GM12872 (cell line): ENCODE measurements around the gene MCM5.

Source experiments
- TF ChIP-seq, protein P1 (sequence below): IDR thresholded peaks from 3 replicates; pipeline ENCODE4 v1.5.1; 2011; ENCODE audit warnings: low read depth, mild to moderate bottlenecking, low read length, moderate library complexity; ENCODE audit not compliant: insufficient read depth

MCM5 gene

GRCh38 chr22:35375031-35375430 is 24.9 kb upstream of the MCM5 start:
- TF ChIP-seq, protein P1, sequence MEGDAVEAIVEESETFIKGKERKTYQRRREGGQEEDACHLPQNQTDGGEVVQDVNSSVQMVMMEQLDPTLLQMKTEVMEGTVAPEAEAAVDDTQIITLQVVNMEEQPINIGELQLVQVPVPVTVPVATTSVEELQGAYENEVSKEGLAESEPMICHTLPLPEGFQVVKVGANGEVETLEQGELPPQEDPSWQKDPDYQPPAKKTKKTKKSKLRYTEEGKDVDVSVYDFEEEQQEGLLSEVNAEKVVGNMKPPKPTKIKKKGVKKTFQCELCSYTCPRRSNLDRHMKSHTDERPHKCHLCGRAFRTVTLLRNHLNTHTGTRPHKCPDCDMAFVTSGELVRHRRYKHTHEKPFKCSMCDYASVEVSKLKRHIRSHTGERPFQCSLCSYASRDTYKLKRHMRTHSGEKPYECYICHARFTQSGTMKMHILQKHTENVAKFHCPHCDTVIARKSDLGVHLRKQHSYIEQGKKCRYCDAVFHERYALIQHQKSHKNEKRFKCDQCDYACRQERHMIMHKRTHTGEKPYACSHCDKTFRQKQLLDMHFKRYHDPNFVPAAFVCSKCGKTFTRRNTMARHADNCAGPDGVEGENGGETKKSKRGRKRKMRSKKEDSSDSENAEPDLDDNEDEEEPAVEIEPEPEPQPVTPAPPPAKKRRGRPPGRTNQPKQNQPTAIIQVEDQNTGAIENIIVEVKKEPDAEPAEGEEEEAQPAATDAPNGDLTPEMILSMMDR, result no peak

DNA sequence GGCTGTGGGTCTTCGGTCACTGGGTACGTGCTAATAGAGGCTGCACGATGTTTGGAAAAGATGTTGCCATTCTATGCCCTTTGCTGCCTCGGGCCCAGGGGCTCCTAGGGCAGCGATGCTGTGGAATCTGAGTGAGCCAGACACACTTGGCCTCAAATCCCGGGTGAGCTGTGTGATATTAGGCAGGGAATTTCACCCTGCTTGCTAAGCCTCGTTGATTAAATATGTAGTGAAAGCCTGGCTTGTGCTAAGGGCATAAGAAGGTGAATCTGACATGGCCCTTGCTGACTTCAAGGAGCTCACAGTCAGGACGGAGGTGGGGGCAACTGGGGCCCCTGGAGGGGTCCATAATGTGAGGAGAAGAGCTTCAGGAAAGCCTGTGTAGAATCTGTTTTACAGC is 24.4 kb upstream of the MCM5 start:
- TF ChIP-seq, protein P1, result no peak

DNA sequence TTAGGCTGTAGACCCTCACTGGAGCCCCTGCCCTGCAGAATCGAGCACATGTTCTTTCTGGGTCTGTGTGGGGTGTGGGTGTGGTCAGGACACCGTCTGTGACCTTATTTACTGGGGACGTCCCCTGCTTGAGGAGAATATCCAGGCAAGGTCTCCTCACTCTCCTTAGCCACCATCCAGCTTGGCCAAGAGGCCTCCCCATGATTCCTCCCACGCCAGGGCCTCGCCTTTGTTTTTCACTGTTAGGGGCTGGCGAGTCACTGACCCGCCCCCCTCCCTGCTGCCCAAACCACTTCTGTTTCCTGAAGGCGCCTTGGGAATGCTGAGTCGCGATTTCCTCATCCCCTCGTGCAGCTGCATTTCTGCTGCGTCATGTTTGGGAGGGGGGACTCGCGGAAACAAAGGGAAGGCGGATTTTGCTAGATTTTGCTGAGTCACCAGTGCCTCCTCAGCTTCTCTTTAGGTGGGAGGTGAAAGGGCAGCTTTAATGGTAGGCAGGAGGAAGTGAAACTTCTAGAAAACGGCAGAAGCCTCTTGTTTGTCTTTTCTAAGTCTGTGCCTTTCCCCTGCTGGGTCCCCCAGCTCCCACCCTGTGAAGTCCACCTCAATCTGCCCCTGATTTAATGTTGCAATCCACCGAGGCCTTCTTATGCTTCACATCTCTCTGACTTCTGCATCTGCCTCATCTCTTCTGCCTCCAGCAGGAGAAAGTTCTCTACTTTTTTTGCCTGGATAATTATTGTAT is 23.0 kb upstream of the MCM5 start:
- TF ChIP-seq, protein P1, result no peak

DNA sequence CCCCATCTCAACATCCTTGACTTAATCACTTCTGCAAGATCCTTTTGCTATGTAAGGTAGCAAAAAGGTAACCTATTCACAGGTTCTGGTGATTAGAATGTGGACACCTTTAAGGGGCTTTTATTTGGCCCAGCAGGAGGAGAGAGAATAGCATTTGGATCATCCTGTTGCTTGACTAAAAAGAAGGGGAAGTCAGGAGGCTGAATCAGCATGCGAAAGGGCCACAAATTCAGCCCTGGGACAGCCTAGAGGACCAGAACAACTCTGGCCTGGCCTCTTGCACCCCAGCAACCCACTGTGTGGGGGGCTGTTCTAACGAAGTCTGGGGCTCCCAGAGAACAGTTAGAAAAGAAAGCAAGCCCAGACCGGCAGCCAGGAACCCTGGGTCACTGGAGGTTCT is 22.2 kb upstream of the MCM5 start:
- TF ChIP-seq, protein P1, result no peak

- TF ChIP-seq, protein P1, result no peak
These were observed 21.3 kb upstream of the MCM5 start for GRCh38 chr22:35378621-35379020.

DNA sequence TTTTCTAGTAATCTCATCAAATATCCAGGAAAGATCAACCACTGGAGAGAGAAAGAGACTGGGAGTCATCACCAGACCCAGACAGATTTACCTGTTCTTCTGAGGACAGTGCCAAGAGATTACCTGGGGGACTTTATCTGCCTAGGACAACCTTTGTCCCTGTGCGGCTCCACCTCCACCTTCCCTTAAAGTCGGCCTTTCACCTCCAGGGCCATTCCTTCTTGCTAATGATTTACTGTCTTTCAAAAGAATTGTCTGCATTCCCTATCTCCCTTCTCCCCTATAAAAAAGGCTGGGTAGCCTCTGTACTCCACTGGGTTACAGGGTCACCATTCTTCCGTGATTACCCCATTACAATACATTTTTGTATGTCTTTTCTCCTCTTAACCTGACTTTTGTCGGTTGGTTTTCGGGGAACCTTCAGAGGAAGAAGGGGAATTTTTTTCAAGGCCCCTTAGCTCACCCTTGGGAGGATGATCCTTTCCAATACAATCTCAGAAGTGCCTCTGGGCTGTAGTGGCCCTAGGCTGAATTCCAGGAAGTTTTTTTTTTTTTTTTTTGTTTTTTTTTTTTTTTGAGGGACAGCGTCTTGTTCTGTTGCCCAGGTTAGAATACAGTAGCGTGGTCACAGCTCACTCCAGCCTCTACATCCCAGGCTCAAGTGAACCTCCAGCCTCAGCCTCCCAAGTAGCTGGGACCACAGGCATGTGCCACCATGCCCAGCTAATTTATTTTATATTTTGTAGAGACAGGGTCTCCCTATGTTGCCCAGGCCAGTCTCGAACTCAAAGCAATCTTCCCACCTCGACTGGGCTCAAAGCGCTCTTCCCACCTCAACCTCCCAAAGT is 20.6 kb upstream of the MCM5 start:
- TF ChIP-seq, protein P1, result no peak

DNA sequence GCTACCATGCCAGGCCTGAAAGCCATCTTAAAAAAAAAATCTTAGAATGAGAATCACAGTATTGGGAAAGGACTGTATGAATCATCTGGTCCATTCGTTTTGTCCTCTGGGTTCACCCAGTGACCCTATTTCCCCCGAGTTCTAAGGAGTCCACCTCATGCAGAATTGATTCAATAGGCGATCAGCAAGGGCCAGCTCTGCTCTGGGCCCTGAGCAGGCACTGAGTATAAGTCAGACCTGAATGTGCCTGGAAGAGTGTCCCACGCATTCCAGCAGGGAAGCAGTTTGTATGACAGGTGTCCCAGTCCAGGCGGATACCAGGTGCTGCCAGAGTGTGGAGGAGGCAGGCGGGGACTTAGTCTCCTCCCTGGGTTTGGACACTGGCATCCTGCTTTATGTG is 19.9 kb upstream of the MCM5 start:
- TF ChIP-seq, protein P1, result no peak
